ENCODE data around the gene UNG.

The UNG gene

GRCh38 chr12:109157986-109158385 lies 60.6 kb downstream of the UNG start:
- no peak for DNase-seq

- no peak for DNase-seq
These were observed 63.0 kb downstream of the UNG start for GRCh38 chr12:109160433-109160832.
